Activated T-helper 1 cell treated with anti-CD3 and anti-CD28 coated beads, Interleukin-2, amount 50 U/mL, for 16 hours (primary cell): ENCODE measurements around the gene POLD1.

Experiments
- DNase-seq, 2 donors: peaks; one replicate each; pipeline ENCODE4 v3.0.0-alpha.2; 2020; ENCODE audit warnings: low read depth in 1 of 2, low spot score in 1 of 2

The POLD1 gene

GRCh38 chr19:50417111-50418081 is 33.2 kb downstream of the POLD1 start:
- DNase-seq: no peak

- DNase-seq: no peak
Measured at GRCh38 chr19:50418176-50419021, 34.3 kb downstream of the POLD1 start, which contains the start of gene SPIB. Gene SPIB, plus strand, starts transcription at chr19:50418938. Its CDS starts 25 bp downstream, at chr19:50418963.

- no peak for DNase-seq
Measured at GRCh38 chr19:50419022-50419579, 35.0 kb downstream of the POLD1 start.

- DNase-seq: no peak
Measured at GRCh38 chr19:50419580-50420035, 35.5 kb downstream of the POLD1 start.

GRCh38 chr19:50420127-50420526 is 36.0 kb downstream of the POLD1 start:
- no peak for DNase-seq

GRCh38 chr19:50420808-50421207 is 36.7 kb downstream of the POLD1 start:
- no peak for DNase-seq

GRCh38 chr19:50422397-50423278 is 38.5 kb downstream of the POLD1 start:
- no peak for DNase-seq

GRCh38 chr19:50423279-50424113 is 39.3 kb downstream of the POLD1 start:
- no peak for DNase-seq

GRCh38 chr19:50425581-50425980 is 41.4 kb downstream of the POLD1 start:
- no peak for DNase-seq

- no peak for DNase-seq
Measured at GRCh38 chr19:50427318-50427925, 43.3 kb downstream of the POLD1 start.

- DNase-seq: no peak
Measured at GRCh38 chr19:50427997-50428425, 43.9 kb downstream of the POLD1 start.

- no peak for DNase-seq
Measured at GRCh38 chr19:50428772-50429463, 44.8 kb downstream of the POLD1 start.

- DNase-seq: no peak
Measured at GRCh38 chr19:50430888-50431342, 46.8 kb downstream of the POLD1 start.

- peak; percentile 78 to 79 for DNase-seq
Measured at GRCh38 chr19:50431343-50432220, 47.4 kb downstream of the POLD1 start.

GRCh38 chr19:50432221-50433028 is 48.3 kb downstream of the POLD1 start, which contains the start of gene MYBPC2:
Gene MYBPC2, plus strand, starts transcription at chr19:50432892. Its CDS starts 62 bp downstream, at chr19:50432954.
- no peak for DNase-seq
